GM19395 (cell line): ENCODE results near the gene SLAMF1.
A peak's percentile ranks its signal among the peaks of the same experiment; 100 is the strongest.

Experiments used
- ATAC-seq: cut with Tn5 transposase; IDR thresholded peaks from one replicate; pipeline ENCODE4 v1.9.1; 2021; ENCODE audit warnings: mild to moderate bottlenecking, moderate library complexity; ENCODE audit not compliant: unreplicated experiment

Gene SLAMF1

DNA sequence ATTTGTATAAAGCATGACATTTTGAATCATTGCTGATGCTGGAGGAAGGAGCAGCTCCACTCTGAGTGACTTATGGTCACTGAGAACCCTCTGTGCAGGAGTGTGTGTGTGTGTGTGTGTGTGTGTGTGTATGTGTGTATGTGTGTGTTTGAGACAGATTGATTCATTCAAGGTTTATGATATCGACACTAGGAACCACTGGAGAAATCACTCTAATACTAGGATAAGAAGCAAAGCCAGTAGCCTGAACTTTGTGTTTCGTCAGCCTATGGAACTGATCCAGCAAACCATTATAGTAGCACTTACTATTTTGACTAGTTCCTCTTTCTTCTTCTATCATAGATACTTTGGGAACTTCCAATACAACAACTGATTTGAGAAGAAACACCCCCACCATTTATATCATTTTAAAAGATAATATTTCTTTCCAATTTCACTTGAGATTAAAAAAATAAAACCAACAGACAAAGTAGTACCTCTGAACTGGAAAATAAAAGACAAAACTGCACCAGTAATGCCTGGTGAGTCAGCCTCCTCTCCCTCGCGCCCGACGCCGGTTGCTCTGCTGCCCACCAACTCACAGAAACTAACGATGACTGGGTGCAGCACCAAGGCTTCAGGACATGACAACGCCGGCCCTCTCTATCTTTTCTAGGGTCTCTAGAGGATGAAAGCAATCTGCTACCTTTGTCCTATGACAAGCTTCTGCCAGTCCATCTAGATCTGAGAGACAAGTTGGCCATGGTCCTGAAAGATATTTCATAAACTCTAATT is 20.9 kb downstream of the SLAMF1 start:
- ATAC-seq = no peak

- ATAC-seq = no peak
Measured at GRCh38 chr1:160625321-160625720, 21.5 kb downstream of the SLAMF1 start.

- peak; percentile 30 for ATAC-seq
Measured at GRCh38 chr1:160624464-160624863, 22.4 kb downstream of the SLAMF1 start.

GRCh38 chr1:160623862-160624261 is 23.0 kb downstream of the SLAMF1 start:
- no peak for ATAC-seq

DNA sequence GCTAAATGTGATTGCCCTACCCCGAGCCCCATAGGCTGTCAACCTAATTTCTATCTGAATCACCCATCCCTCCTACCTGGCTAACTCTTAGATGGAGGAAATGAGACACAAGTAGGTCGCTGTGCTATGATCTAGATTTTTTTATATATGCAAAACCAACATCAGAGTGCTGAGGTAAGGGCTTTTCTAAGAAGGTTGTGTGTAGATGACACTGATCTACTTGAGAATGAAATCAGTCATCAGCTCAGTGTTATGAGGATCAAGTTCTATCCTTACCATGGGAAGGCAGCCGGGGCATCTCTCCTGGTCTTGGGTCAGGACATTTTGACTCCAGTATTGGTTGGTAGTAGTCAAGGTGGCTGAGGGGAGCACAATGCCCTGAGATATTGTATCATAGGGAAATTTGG is 23.6 kb downstream of the SLAMF1 start:
- ATAC-seq = no peak

DNA sequence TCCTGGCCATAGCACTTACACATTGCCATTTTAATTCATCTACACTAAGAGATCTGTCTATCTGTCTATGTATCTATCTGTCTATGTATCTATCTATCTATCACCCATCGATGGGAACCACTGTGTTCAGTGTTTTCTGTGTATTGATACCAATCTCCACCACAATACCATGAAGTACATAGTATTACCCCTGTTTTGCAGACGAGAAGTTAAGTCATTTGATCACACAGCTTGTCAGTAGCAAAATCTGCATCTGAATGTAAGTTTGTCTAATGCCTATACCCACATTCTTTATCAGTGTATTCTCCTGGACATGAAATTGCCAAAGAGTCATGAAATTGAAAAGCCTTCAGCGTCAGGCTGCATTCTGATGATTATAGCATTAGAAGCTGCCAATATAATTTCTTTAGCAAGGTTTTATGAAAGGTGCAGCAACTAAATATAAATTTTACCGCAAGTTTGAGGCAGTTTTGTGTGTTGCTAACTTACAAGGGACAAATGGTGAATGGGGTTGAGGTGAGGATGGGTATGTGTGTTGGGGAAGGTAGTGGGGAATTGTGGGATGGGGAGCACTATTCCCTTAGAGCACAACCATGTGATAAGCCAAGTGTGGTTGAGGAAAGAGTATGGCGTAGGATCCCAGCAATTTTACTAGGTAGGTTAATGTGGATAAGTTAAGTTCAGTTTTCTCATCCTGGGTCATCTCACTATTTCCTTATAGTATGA is 24.2 kb downstream of the SLAMF1 start:
- no peak for ATAC-seq

DNA sequence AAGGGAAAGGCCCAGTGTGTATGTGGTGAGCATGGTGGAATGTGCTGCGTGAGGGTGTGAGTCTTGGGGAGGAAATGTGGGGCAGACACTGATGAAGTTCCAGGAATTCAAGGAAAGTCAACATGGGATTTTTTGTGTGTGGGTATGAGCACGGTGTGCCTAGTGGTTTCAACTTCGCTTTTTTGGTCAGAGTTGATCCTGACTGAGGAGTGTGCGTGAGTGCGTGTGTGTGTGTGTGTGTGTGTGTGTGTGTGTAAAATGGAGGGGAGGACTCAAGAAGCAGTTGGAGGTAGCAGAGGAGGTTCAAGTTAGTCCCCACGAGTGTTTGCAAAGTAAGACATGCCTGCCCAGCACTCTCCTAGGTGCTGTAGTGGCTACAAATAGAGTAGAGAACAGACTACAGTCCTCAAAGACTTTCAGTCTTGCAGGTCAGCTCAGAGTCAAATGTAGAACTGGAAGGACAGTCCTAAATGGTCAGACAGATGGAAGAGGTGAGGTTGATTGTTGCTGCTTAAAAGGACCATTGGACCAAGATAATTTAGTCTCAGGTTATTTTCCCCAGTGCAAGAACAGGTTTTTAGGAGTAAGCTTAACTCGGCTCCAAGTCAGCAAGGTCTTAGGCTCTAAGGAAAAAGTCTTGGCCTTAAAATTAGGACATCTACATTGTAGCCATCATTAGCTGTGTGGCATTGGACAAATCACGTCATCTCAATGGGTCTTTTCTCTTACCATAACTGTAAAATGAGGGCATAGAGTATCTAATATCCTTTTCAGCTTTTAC is 25.0 kb downstream of the SLAMF1 start:
- ATAC-seq = no peak

- ATAC-seq = no peak
Measured at GRCh38 chr1:160620942-160621632, 25.8 kb downstream of the SLAMF1 start.

DNA sequence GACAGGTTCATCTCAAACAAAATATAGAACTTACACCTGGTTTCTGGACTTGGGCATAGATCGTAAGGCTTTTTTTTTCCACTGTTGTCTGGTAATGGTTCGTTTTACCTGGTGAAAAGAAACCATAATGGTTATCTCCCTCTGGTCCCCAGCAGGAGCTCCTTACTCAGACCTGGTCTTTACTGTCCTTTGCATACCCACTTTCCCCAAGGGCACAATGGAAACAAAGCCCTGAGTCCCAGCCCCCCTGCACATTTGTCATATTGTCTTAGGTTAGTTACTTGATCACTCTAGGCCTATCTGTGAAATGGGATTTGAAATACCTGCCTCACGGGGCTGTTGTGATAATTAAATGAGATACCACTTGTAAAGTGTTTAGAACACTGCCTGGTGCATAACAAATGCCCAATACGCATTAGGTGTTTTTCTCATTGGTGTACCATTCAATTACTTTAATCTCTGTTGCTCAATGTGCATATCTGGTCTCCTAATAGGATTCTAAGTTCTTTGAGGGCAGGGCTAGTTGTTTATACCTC is 27.0 kb downstream of the SLAMF1 start:
- no peak for ATAC-seq

GRCh38 chr1:160618763-160619274 is 28.0 kb downstream of the SLAMF1 start:
- ATAC-seq = no peak

DNA sequence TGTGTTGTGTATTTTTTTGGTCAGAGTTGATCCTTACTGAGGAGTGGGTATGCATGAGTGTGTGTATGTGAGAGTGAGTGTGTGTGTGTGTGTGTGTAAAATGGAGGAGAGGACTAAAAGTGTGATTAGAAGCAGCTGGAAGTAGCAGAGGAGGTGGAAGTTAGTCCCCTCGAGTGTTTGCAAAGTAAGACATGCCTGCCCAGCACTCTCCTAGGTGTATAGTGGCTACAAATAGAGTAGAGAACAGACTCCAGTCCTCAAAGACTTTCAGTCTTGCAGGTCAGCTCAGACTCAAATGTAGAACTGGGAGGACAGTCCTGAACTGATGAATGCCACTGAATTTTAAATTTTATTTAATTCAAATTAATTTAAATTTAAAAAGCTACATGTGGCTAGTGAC is 28.5 kb downstream of the SLAMF1 start:
- ATAC-seq = no peak

DNA sequence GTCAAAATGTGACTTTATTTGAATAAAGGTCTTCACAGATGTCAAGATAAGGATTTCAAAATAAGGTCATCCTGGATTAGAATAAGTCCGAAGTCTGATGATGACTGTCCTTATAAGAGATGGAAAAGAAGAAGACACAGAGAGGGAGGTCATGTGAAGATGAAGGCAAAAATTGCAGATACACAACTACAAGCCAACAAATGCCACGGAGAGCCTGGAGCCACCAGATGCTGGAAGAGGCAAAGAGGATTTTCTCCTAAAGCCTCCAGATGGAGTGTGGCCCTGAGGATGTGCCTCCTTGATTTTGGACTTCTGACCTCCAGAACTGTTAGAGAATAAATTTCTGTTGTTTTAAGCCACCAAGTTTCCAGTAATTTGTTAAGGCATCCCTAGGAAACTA is 31.2 kb downstream of the SLAMF1 start:
- no peak for ATAC-seq

DNA sequence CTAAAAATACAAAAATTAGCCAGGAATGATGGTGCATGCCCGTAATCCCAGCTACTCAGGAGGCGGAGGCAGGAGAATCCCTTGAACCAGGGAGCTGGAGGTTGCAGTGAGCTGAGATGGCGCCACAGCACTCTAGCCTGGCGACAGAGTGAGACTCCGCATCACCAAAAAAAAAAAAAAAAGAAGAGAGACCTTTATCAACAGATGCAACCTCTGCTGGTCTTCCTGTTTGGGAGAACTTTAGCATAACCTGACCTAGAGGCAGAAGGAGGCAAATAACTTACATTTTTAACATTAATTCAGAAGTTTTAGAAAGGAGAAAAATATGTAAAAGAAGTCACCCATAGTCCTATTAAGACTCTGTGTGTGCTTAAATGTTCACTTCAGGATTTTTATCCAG is 32.4 kb downstream of the SLAMF1 start:
- no peak for ATAC-seq

DNA sequence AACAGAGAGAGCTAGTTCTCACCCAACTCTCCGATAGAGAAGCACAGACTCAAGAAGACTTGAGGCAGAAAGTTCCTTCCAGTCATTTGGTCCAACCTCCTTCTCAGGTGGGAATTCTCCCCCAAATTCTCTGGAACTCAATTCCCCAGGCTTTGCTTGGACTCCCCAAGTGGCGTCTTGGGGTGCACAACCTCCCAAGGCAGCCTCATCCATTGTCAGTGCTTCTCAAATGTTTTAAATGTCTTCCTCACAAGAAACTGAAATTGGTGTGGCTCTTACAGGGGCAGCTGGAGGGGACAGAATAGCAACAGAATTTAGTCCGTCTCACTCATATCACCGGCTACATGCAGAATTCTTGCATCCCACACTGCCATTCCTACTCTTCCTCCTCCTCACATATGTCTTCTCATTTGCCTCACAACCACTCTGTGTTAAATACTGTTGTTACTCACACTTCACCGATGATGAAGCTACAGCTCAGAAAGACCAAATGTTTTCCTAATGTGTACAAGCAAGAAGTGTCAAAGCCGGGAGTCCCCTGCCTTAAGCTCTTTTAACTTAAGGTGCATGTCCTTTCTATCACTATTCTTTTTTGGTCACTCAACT is 34.1 kb downstream of the SLAMF1 start:
- no peak for ATAC-seq

- ATAC-seq = no peak
Measured at GRCh38 chr1:160610569-160611242, 36.1 kb downstream of the SLAMF1 start.

GRCh38 chr1:160608941-160609340 is 37.9 kb downstream of the SLAMF1 start:
- no peak for ATAC-seq

GRCh38 chr1:160608514-160608913 is 38.3 kb downstream of the SLAMF1 start:
- ATAC-seq = no peak

- no peak for ATAC-seq
Measured at GRCh38 chr1:160608057-160608456, 38.8 kb downstream of the SLAMF1 start.

GRCh38 chr1:160607672-160608032 is 39.2 kb downstream of the SLAMF1 start:
- ATAC-seq = peak; percentile 23
